ENCODE results near the gene ZSWIM2. TPM values are rescaled to one million over a fixed set of nuclear protein-coding genes. Genes with fewer than 3 reads are reported as not detected.
"Not testable (repeated sequence)": the region's sequence is repeated elsewhere in the genome, so short reads cannot be mapped to it uniquely, and the experiment has no call there.

The ZSWIM2 gene
- total and polyA plus RNA-seq, 2 donors = 0.21 TPM; not detected in 1

GRCh38 chr2:186811760-186812159, 37.2 kb downstream of the ZSWIM2 start:
- not testable (repeated sequence) for DNase-seq (ENCODE audit: extremely low spot score); H3K4me3 ChIP-seq (ENCODE audit: low read depth, low read length); H3K4me1 ChIP-seq (ENCODE audit: insufficient read depth); H3K36me3 ChIP-seq (ENCODE audit: insufficient read depth); H3K27ac ChIP-seq (ENCODE audit: low read depth)
- 88% methylated on average over 6 of the region's 6 CpGs for WGBS

- Histone ChIP-seq H3K4me3 (ENCODE audit: low read depth, low read length) (no peak overlapping the region), H3K36me3 (ENCODE audit: insufficient read depth) (no peaks in the 10 kb centered on the region), H3K27ac (ENCODE audit: low read depth) (no peak overlapping the region), H3K4me1 (ENCODE audit: insufficient read depth) (no peaks in the 10 kb centered on the region)
- no peak for DNase-seq (ENCODE audit: extremely low spot score)
- 94% methylated on average over 1 of the region's 1 CpG for WGBS
Observed at GRCh38 chr2:186806591-186806990, 42.4 kb downstream of the ZSWIM2 start.

DNA sequence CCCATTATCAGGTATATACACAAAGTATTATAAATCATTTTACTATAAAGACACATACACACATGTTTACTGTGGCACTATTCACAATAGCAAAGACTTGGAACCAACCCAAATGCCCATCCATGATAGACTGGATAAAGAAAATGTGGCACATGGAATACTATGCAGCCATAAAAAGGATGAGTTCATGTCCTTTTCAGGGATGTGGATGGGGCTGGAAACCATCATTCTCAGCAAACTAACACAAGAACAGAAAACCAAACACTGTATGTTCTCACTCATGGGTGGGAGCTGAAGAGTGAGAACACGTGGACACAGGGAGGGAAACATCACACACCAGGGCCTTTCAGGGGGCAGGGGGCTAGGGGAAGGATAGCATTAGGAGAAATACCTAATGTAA, 50.4 kb downstream of the ZSWIM2 start:
- H3K4me3 ChIP-seq (ENCODE audit: low read depth, low read length); H3K4me1 ChIP-seq (ENCODE audit: insufficient read depth); H3K27ac ChIP-seq (ENCODE audit: low read depth); H3K36me3 ChIP-seq (ENCODE audit: insufficient read depth); DNase-seq (ENCODE audit: extremely low spot score): not testable (repeated sequence)
- WGBS = 86% methylated on average over 1 of the region's 1 CpG

- Histone ChIP-seq H3K4me1 (ENCODE audit: insufficient read depth) (no peaks in the 10 kb centered on the region), H3K4me3 (ENCODE audit: low read depth, low read length) (no peak overlapping the region), H3K36me3 (ENCODE audit: insufficient read depth) (no peaks in the 10 kb centered on the region), H3K27ac (ENCODE audit: low read depth) (no peak overlapping the region)
- WGBS = 83% methylated on average over 4 of the region's 4 CpGs
- no peak for DNase-seq (ENCODE audit: extremely low spot score)
Observed at GRCh38 chr2:186784930-186785329, 64.0 kb downstream of the ZSWIM2 start.

DNA sequence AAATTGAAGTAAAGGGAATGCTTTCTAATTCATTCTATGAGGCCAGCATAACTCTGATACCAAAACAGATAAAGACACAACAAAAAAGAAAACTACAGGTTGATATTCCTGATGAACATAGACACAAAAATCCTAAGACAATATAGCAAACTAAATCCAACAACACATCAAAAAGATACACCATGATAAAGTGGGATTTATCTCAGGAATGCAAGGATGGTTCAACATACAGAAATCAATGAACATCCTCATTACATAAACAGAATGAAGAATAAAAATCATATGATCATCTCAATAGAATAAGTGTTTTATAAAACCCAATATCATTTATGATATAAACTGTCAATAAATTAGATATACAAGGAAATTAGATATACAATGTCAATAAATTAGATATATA, 65.7 kb downstream of the ZSWIM2 start:
- no peaks in the 10 kb centered on the region for H3K4me1 ChIP-seq (ENCODE audit: insufficient read depth)
- no peak overlapping the region for H3K27ac ChIP-seq (ENCODE audit: low read depth)
- H3K4me3 ChIP-seq (ENCODE audit: low read depth, low read length) = no peak overlapping the region
- DNase-seq (ENCODE audit: extremely low spot score) = no peak
- no peaks in the 10 kb centered on the region for H3K36me3 ChIP-seq (ENCODE audit: insufficient read depth)

GRCh38 chr2:186780701-186781316, 68.2 kb downstream of the ZSWIM2 start:
- H3K4me1 ChIP-seq (ENCODE audit: insufficient read depth) = no peaks in the 10 kb centered on the region
- no peak overlapping the region for H3K4me3 ChIP-seq (ENCODE audit: low read depth, low read length)
- 58% methylated on average over 4 of the region's 4 CpGs for WGBS
- no peaks in the 10 kb centered on the region for H3K36me3 ChIP-seq (ENCODE audit: insufficient read depth)
- H3K27ac ChIP-seq (ENCODE audit: low read depth) = no peak overlapping the region
- DNase-seq (ENCODE audit: extremely low spot score) = no peak

Other genes with a start within 250 kb of the ZSWIM2 start
- gene FAM171B, start 155.1 kb downstream of the ZSWIM2 start, total RNA-seq = 39.3 TPM
- gene FAM171B, start 155.1 kb downstream of the ZSWIM2 start, polyA plus RNA-seq = 3.8 TPM